Measurements from ENCODE around the gene MYBPC1. TPM values are rescaled to one million over a fixed set of nuclear protein-coding genes. Genes with fewer than 3 reads are reported as not detected.

The MYBPC1 gene
- total RNA-seq, 1 experiment from 2014 or later = 0.49 TPM

- intact Hi-C loops (cut with micrococcal nuclease; ENCODE audit: unreplicated experiment) = no loop called here
- BruUV-seq (replicated peaks) = no TSS peak
- no peak for DNase-seq (ENCODE audit: low spot score)
- Histone ChIP-seq H3K9me3 (ENCODE audit: low read depth, low read length, poor library complexity, severe bottlenecking) (no peaks in the 10 kb centered on the region), H3K27ac (ENCODE audit: low read depth, low read length, poor library complexity, severe bottlenecking) (no peak overlapping the region), H3K4me3 (ENCODE audit: low read depth, low read length, poor library complexity, severe bottlenecking) (no peak overlapping the region), H3K4me1 (ENCODE audit: insufficient read depth, low read length, poor library complexity, severe bottlenecking) (no peaks in the 10 kb centered on the region), H3K36me3 (ENCODE audit: insufficient read depth, low read length, poor library complexity, severe bottlenecking) (no peaks in the 10 kb centered on the region), H3K27me3 (replicated peaks; ENCODE audit: insufficient read depth, low read depth, low read length, poor library complexity) (no peaks in the 10 kb centered on the region)
- TF ChIP-seq, protein P1, sequence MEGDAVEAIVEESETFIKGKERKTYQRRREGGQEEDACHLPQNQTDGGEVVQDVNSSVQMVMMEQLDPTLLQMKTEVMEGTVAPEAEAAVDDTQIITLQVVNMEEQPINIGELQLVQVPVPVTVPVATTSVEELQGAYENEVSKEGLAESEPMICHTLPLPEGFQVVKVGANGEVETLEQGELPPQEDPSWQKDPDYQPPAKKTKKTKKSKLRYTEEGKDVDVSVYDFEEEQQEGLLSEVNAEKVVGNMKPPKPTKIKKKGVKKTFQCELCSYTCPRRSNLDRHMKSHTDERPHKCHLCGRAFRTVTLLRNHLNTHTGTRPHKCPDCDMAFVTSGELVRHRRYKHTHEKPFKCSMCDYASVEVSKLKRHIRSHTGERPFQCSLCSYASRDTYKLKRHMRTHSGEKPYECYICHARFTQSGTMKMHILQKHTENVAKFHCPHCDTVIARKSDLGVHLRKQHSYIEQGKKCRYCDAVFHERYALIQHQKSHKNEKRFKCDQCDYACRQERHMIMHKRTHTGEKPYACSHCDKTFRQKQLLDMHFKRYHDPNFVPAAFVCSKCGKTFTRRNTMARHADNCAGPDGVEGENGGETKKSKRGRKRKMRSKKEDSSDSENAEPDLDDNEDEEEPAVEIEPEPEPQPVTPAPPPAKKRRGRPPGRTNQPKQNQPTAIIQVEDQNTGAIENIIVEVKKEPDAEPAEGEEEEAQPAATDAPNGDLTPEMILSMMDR (conservative IDR thresholded peaks at IDR 0.05; ENCODE audit: low read depth, low read length) = no peak
- no peak for TF ChIP-seq EZH2 (IDR thresholded peaks at IDR 0.05; ENCODE audit: borderline replicate concordance, low read depth, low read length, poor library complexity, severe bottlenecking)
- ChIA-PET CTCF (no interaction called here), POLR2A (ENCODE audit: low non-redundant PET) (no interaction called here)
Measured at GRCh38 chr12:101710288-101710687, 115.5 kb downstream of the MYBPC1 start.

GRCh38 chr12:101713059-101713682 lies 118.4 kb downstream of the MYBPC1 start:
- no TSS peak for BruUV-seq (replicated peaks)
- DNase-seq (ENCODE audit: low spot score) = no peak
- no peak overlapping the region for H3K27ac ChIP-seq (ENCODE audit: low read depth, low read length, poor library complexity, severe bottlenecking)
- no peaks in the 10 kb centered on the region for H3K4me1 ChIP-seq (ENCODE audit: insufficient read depth, low read length, poor library complexity, severe bottlenecking)
- H3K9me3 ChIP-seq (ENCODE audit: low read depth, low read length, poor library complexity, severe bottlenecking) = no peaks in the 10 kb centered on the region
- CTCF ChIA-PET = no interaction called here
- POLR2A ChIA-PET (ENCODE audit: low non-redundant PET) = no interaction called here
- no peaks in the 10 kb centered on the region for H3K36me3 ChIP-seq (ENCODE audit: insufficient read depth, low read length, poor library complexity, severe bottlenecking)
- intact Hi-C loops (cut with micrococcal nuclease; ENCODE audit: unreplicated experiment) = no loop called here
- no peaks in the 10 kb centered on the region for H3K27me3 ChIP-seq (replicated peaks; ENCODE audit: insufficient read depth, low read depth, low read length, poor library complexity)
- H3K4me3 ChIP-seq (ENCODE audit: low read depth, low read length, poor library complexity, severe bottlenecking) = no peak overlapping the region
- TF ChIP-seq EZH2 (IDR thresholded peaks at IDR 0.05; ENCODE audit: borderline replicate concordance, low read depth, low read length, poor library complexity, severe bottlenecking) = no peak

DNA sequence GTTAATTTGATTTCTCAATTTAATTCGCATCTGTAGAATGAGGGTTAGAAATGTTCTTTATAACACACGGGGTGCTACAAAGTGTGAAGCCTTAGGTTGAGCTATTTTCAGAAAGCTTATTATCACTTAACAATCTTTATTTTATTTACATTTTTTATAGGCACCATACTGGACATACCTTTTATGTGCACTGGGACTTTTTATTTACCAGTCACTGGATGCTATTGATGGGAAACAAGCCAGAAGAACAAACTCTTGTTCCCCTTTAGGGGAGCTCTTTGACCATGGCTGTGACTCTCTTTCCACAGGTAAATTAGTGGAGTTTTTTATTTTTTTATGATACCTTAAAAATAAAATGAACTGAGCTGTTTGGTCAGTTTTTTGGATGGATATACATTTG lies 119.2 kb downstream of the MYBPC1 start:
- no peak for DNase-seq (ENCODE audit: low spot score)
- no peaks in the 10 kb centered on the region for H3K27me3 ChIP-seq (replicated peaks; ENCODE audit: insufficient read depth, low read depth, low read length, poor library complexity)
- no peaks in the 10 kb centered on the region for H3K4me1 ChIP-seq (ENCODE audit: insufficient read depth, low read length, poor library complexity, severe bottlenecking)
- no TSS peak for BruUV-seq (replicated peaks)
- intact Hi-C loops (cut with micrococcal nuclease; ENCODE audit: unreplicated experiment) = no loop called here
- no peaks in the 10 kb centered on the region for H3K36me3 ChIP-seq (ENCODE audit: insufficient read depth, low read length, poor library complexity, severe bottlenecking)
- no peak overlapping the region for H3K4me3 ChIP-seq (ENCODE audit: low read depth, low read length, poor library complexity, severe bottlenecking)
- no peak overlapping the region for H3K27ac ChIP-seq (ENCODE audit: low read depth, low read length, poor library complexity, severe bottlenecking)
- ChIA-PET POLR2A (ENCODE audit: low non-redundant PET) (no interaction called here), CTCF (no interaction called here)
- no peaks in the 10 kb centered on the region for H3K9me3 ChIP-seq (ENCODE audit: low read depth, low read length, poor library complexity, severe bottlenecking)
- TF ChIP-seq EZH2 (IDR thresholded peaks at IDR 0.05; ENCODE audit: borderline replicate concordance, low read depth, low read length, poor library complexity, severe bottlenecking) = no peak
- TF ChIP-seq, protein P1 (conservative IDR thresholded peaks at IDR 0.05; ENCODE audit: low read depth, low read length) = no peak

GRCh38 chr12:101714877-101715444 lies 120.2 kb downstream of the MYBPC1 start:
- ChIA-PET POLR2A (ENCODE audit: low non-redundant PET) (no interaction called here), CTCF (no interaction called here)
- no peak for DNase-seq (ENCODE audit: low spot score)
- intact Hi-C loops (cut with micrococcal nuclease; ENCODE audit: unreplicated experiment) = no loop called here
- no peaks in the 10 kb centered on the region for H3K27me3 ChIP-seq (replicated peaks; ENCODE audit: insufficient read depth, low read depth, low read length, poor library complexity)
- H3K4me3 ChIP-seq (ENCODE audit: low read depth, low read length, poor library complexity, severe bottlenecking) = no peak overlapping the region
- TF ChIP-seq EZH2 (IDR thresholded peaks at IDR 0.05; ENCODE audit: borderline replicate concordance, low read depth, low read length, poor library complexity, severe bottlenecking) = no peak
- no peaks in the 10 kb centered on the region for H3K36me3 ChIP-seq (ENCODE audit: insufficient read depth, low read length, poor library complexity, severe bottlenecking)
- no peak overlapping the region for H3K27ac ChIP-seq (ENCODE audit: low read depth, low read length, poor library complexity, severe bottlenecking)
- no peaks in the 10 kb centered on the region for H3K4me1 ChIP-seq (ENCODE audit: insufficient read depth, low read length, poor library complexity, severe bottlenecking)
- H3K9me3 ChIP-seq (ENCODE audit: low read depth, low read length, poor library complexity, severe bottlenecking) = no peaks in the 10 kb centered on the region
- BruUV-seq (replicated peaks) = no TSS peak
